ENCODE measurements around the gene B9D2. TPM values are rescaled to one million over a fixed set of nuclear protein-coding genes. Genes with fewer than 3 reads are reported as not detected.

The B9D2 gene
- total RNA-seq = 1 to 10 TPM; 1.7 to 4.4 (median 2.6) TPM
- long read RNA-seq, partial matches to known transcripts = 0 of 3 reads
- long read RNA-seq, other reads (novel, unspliced or antisense) = 1 of 3 reads

GRCh38 chr19:41363753-41364523, at the start of gene B9D2:
Gene B9D2 (minus strand): TSS chr19:41364149. CDS start chr19:41363519, 630 bp downstream.
- ATAC-seq (peak; percentile 93 to 97 (median 96)), DNase-seq (peak; percentile 97 to 98 (median 98))
- no peak for TF ChIP-seq CTCF (IDR thresholded peaks at IDR 0.05)
- TF ChIP-seq POLR2A (IDR thresholded peaks at IDR 0.05) = no peak
- Histone ChIP-seq H3K27ac (peak within 1 kb of the TSS; percentile 91 to 98 (median 92)), H3K4me3 (peak within 1 kb of the TSS; percentile 81 to 88 (median 81)), H3K27me3 (no peaks in the 10 kb centered on the region), H3K36me3 (no peaks in the 10 kb centered on the region), H3K4me1 (peaks cover 0 to 9% (median 0%) of the 10 kb centered on the region in 4 donors), H3K9me3 (no peaks in the 10 kb centered on the region)
- intact Hi-C loops (cut with DNase I) = no loop called here
- WGBS (ENCODE audit: insufficient coverage, low coverage, low lambda C conversion rate, missing lambda C conversion rate) = under 1% methylated on average over 27 of the region's 56 CpGs

GRCh38 chr19:41412953-41413352, 49.0 kb upstream of the B9D2 start:
- ATAC-seq (no peak), DNase-seq (no peak)
- no peaks in the 10 kb centered on the region for H3K9me3 ChIP-seq
- peaks cover 0 to 33% (median 13%) of the 10 kb centered on the region in 4 donors for H3K36me3 ChIP-seq
- WGBS (ENCODE audit: insufficient coverage, low coverage, low lambda C conversion rate, missing lambda C conversion rate) = no CpG with 5 or more reads among the region's 5 CpGs
- intact Hi-C loops (cut with DNase I) = no loop called here
- no peak overlapping the region for H3K27ac ChIP-seq
- no peak for TF ChIP-seq POLR2A (IDR thresholded peaks at IDR 0.05)
- TF ChIP-seq CTCF (IDR thresholded peaks at IDR 0.05) = no peak
- H3K27me3 ChIP-seq = no peaks in the 10 kb centered on the region
- H3K4me3 ChIP-seq = no peak overlapping the region
- H3K4me1 ChIP-seq = peaks cover 0 to 19% (median 8%) of the 10 kb centered on the region in 4 donors

- H3K27me3 ChIP-seq = no peaks in the 10 kb centered on the region
- H3K4me1 ChIP-seq = peaks cover 0 to 19% (median 8%) of the 10 kb centered on the region in 4 donors
- ATAC-seq (peak in 1 of 4 donors; percentile 6), DNase-seq (peak in 1 of 3 donors; percentile 30)
- no peak overlapping the region for H3K4me3 ChIP-seq
- peaks cover 0 to 29% (median 11%) of the 10 kb centered on the region in 4 donors for H3K36me3 ChIP-seq
- 50% methylated on average over 5 of the region's 11 CpGs for WGBS (ENCODE audit: insufficient coverage, low coverage, low lambda C conversion rate, missing lambda C conversion rate)
- intact Hi-C loops (cut with DNase I) = no loop called here
- H3K27ac ChIP-seq = no peak overlapping the region
- TF ChIP-seq POLR2A (IDR thresholded peaks at IDR 0.05) = no peak
- no peak for TF ChIP-seq CTCF (IDR thresholded peaks at IDR 0.05)
- H3K9me3 ChIP-seq = no peaks in the 10 kb centered on the region
These were observed 48.0 kb upstream of the B9D2 start for GRCh38 chr19:41411968-41412265.

GRCh38 chr19:41411100-41411967, 47.4 kb upstream of the B9D2 start:
- TF ChIP-seq POLR2A (IDR thresholded peaks at IDR 0.05) (no peak), CTCF (IDR thresholded peaks at IDR 0.05) (no peak)
- ATAC-seq = no peak
- Histone ChIP-seq H3K27me3 (no peaks in the 10 kb centered on the region), H3K4me3 (no peak overlapping the region), H3K4me1 (peaks cover 0 to 19% (median 8%) of the 10 kb centered on the region in 4 donors), H3K36me3 (peaks cover 0 to 25% (median 8%) of the 10 kb centered on the region in 4 donors), H3K9me3 (no peaks in the 10 kb centered on the region), H3K27ac (no peak overlapping the region)
- no peak for DNase-seq
- WGBS (ENCODE audit: insufficient coverage, low coverage, low lambda C conversion rate, missing lambda C conversion rate) = 76% methylated on average over 4 of the region's 9 CpGs
- intact Hi-C loops (cut with DNase I) = no loop called here
